ENCODE data around the gene LMAN1.

Gene LMAN1

GRCh38 chr18:59293317-59293716, 65.7 kb downstream of the LMAN1 start:
- no peak overlapping the region for H4K8ac ChIP-seq (ENCODE audit: low read depth, low read length)
- no peak overlapping the region for H3K9ac ChIP-seq (ENCODE audit: low read depth, low read length, poor library complexity)
- no peak overlapping the region for H2BK12ac ChIP-seq (ENCODE audit: low read length)
- no peak overlapping the region for H3K4ac ChIP-seq (ENCODE audit: low read length)
- H3K14ac ChIP-seq (ENCODE audit: low read length): no peak overlapping the region
- H3K36me3 ChIP-seq (replicated peaks in 1 of 2; ENCODE audit: control insufficient read depth in 2 of 2, insufficient read depth in 2 of 2, low read length in 2 of 2): peaks cover 0 to 2% of the 10 kb centered on the region in 2 donors
- peaks cover 0 to 42% (median 0%) of the 10 kb centered on the region in 3 experiments for H3K27me3 ChIP-seq (ENCODE audit: control insufficient read depth in 3 of 3, insufficient read depth in 3 of 3, low read depth in 1 of 3, low read length in 3 of 3)
- H2BK120ac ChIP-seq (ENCODE audit: low read depth, low read length): no peak overlapping the region
- H3K79me1 ChIP-seq (ENCODE audit: low read depth, low read length): no peaks in the 10 kb centered on the region
- no peak overlapping the region for H3K18ac ChIP-seq (ENCODE audit: low read length)
- no peak overlapping the region for H2BK15ac ChIP-seq (ENCODE audit: low read length)
- no peaks in the 10 kb centered on the region for H3K9me3 ChIP-seq (replicated peaks in 1 of 2; ENCODE audit: control insufficient read depth in 2 of 2, insufficient read depth in 1 of 2, low read depth in 1 of 2, low read length in 2 of 2)
- no peak overlapping the region for H3K23ac ChIP-seq (ENCODE audit: low read depth, low read length, poor library complexity)
- peaks cover 0 to 2% of the 10 kb centered on the region in 2 donors for H3K4me1 ChIP-seq (ENCODE audit: control insufficient read depth in 2 of 2, insufficient read depth in 1 of 2, low read depth in 1 of 2, low read length in 2 of 2)
- no peak overlapping the region for H3K27ac ChIP-seq (replicated peaks; ENCODE audit: low read length)
- H3K4me2 ChIP-seq (ENCODE audit: insufficient read depth, low read length, poor library complexity, severe bottlenecking): no peak overlapping the region
- no peak for DNase-seq (ENCODE audit: low spot score)
- H4K91ac ChIP-seq (ENCODE audit: low read depth, low read length, poor library complexity): no peak overlapping the region
- no peak overlapping the region for H2AFZ ChIP-seq (ENCODE audit: low read length)
- H3K4me3 ChIP-seq (ENCODE audit: low read length in 2 of 2): no peak overlapping the region
- no peak overlapping the region for H2AK5ac ChIP-seq (ENCODE audit: low read depth, low read length)
- H2BK5ac ChIP-seq (ENCODE audit: low read length): no peak overlapping the region

- Histone ChIP-seq H4K8ac (ENCODE audit: low read depth, low read length) (no peak overlapping the region), H2BK15ac (ENCODE audit: low read length) (no peak overlapping the region), H3K4me3 (ENCODE audit: low read length in 2 of 2) (no peak overlapping the region), H4K91ac (ENCODE audit: low read depth, low read length, poor library complexity) (no peak overlapping the region), H3K4me1 (ENCODE audit: control insufficient read depth in 2 of 2, insufficient read depth in 1 of 2, low read depth in 1 of 2, low read length in 2 of 2) (peaks cover 0 to 3% of the 10 kb centered on the region in 2 donors), H2BK120ac (ENCODE audit: low read depth, low read length) (no peak overlapping the region), H3K18ac (ENCODE audit: low read length) (no peak overlapping the region), H2AFZ (ENCODE audit: low read length) (no peak overlapping the region), H3K9ac (ENCODE audit: low read depth, low read length, poor library complexity) (no peak overlapping the region), H2BK5ac (ENCODE audit: low read length) (no peak overlapping the region), H3K14ac (ENCODE audit: low read length) (no peak overlapping the region), H2BK12ac (ENCODE audit: low read length) (no peak overlapping the region), H3K79me1 (ENCODE audit: low read depth, low read length) (no peaks in the 10 kb centered on the region), H3K27me3 (ENCODE audit: control insufficient read depth in 3 of 3, insufficient read depth in 3 of 3, low read depth in 1 of 3, low read length in 3 of 3) (peaks cover 0 to 64% (median 0%) of the 10 kb centered on the region in 3 experiments), H2AK5ac (ENCODE audit: low read depth, low read length) (no peak overlapping the region), H3K27ac (replicated peaks; ENCODE audit: low read length) (no peak overlapping the region), H3K4ac (ENCODE audit: low read length) (no peak overlapping the region), H3K4me2 (ENCODE audit: insufficient read depth, low read length, poor library complexity, severe bottlenecking) (no peak overlapping the region), H3K9me3 (replicated peaks in 1 of 2; ENCODE audit: control insufficient read depth in 2 of 2, insufficient read depth in 1 of 2, low read depth in 1 of 2, low read length in 2 of 2) (no peaks in the 10 kb centered on the region), H3K36me3 (replicated peaks in 1 of 2; ENCODE audit: control insufficient read depth in 2 of 2, insufficient read depth in 2 of 2, low read length in 2 of 2) (no peaks in the 10 kb centered on the region), H3K23ac (ENCODE audit: low read depth, low read length, poor library complexity) (no peak overlapping the region)
- no CpG with 5 or more reads among the region's 6 CpGs for WGBS, 2 donors (ENCODE audit: extremely low coverage in 2 of 2, insufficient read length in 2 of 2, insufficient replicate concordance in 1 of 2)
- no peak for DNase-seq (ENCODE audit: low spot score)
These were observed 72.7 kb downstream of the LMAN1 start for GRCh38 chr18:59286341-59286740.

DNA sequence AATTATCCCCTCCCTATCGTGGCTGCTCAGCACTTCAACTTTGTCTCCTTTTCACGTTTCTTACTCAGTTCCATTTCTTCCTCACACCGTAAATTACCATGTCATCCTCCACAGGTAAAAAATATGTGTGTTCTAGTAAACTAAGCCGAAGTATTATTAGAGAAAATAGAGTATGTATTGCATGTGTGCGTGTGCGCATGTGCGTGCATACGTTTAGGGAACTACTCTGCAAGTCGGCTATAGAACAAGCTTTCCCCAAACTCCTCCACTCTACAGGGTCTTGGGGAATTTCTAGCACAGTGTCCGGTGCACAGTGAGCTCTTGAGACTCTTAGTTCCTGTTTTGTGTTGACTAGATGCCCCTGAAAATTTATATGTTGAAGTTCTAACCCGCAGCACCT, 76.7 kb downstream of the LMAN1 start:
- H3K79me1 ChIP-seq (ENCODE audit: low read depth, low read length): no peaks in the 10 kb centered on the region
- H4K8ac ChIP-seq (ENCODE audit: low read depth, low read length): no peak overlapping the region
- no peak overlapping the region for H2BK12ac ChIP-seq (ENCODE audit: low read length)
- H3K18ac ChIP-seq (ENCODE audit: low read length): no peak overlapping the region
- H2AK5ac ChIP-seq (ENCODE audit: low read depth, low read length): no peak overlapping the region
- WGBS, 2 donors (ENCODE audit: extremely low coverage in 2 of 2, insufficient read length in 2 of 2, insufficient replicate concordance in 1 of 2): no CpG with 5 or more reads among the region's 11 CpGs
- H2BK5ac ChIP-seq (ENCODE audit: low read length): no peak overlapping the region
- no peak overlapping the region for H2AFZ ChIP-seq (ENCODE audit: low read length)
- no peak overlapping the region for H3K4me3 ChIP-seq (ENCODE audit: low read length in 2 of 2)
- no peak overlapping the region for H2BK120ac ChIP-seq (ENCODE audit: low read depth, low read length)
- no peak overlapping the region for H3K9ac ChIP-seq (ENCODE audit: low read depth, low read length, poor library complexity)
- no peak overlapping the region for H3K4me2 ChIP-seq (ENCODE audit: insufficient read depth, low read length, poor library complexity, severe bottlenecking)
- no peak overlapping the region for H4K91ac ChIP-seq (ENCODE audit: low read depth, low read length, poor library complexity)
- H3K23ac ChIP-seq (ENCODE audit: low read depth, low read length, poor library complexity): no peak overlapping the region
- H3K14ac ChIP-seq (ENCODE audit: low read length): no peak overlapping the region
- H3K4ac ChIP-seq (ENCODE audit: low read length): no peak overlapping the region
- peaks cover 0 to 94% (median 0%) of the 10 kb centered on the region in 3 experiments for H3K27me3 ChIP-seq (ENCODE audit: control insufficient read depth in 3 of 3, insufficient read depth in 3 of 3, low read depth in 1 of 3, low read length in 3 of 3)
- no peak for DNase-seq (ENCODE audit: low spot score)
- peaks cover 0 to 7% of the 10 kb centered on the region in 2 donors for H3K4me1 ChIP-seq (ENCODE audit: control insufficient read depth in 2 of 2, insufficient read depth in 1 of 2, low read depth in 1 of 2, low read length in 2 of 2)
- H2BK15ac ChIP-seq (ENCODE audit: low read length): no peak overlapping the region
- no peak overlapping the region for H3K27ac ChIP-seq (replicated peaks; ENCODE audit: low read length)
- H3K9me3 ChIP-seq (replicated peaks in 1 of 2; ENCODE audit: control insufficient read depth in 2 of 2, insufficient read depth in 1 of 2, low read depth in 1 of 2, low read length in 2 of 2): no peaks in the 10 kb centered on the region
- H3K36me3 ChIP-seq (replicated peaks in 1 of 2; ENCODE audit: control insufficient read depth in 2 of 2, insufficient read depth in 2 of 2, low read length in 2 of 2): no peaks in the 10 kb centered on the region

DNA sequence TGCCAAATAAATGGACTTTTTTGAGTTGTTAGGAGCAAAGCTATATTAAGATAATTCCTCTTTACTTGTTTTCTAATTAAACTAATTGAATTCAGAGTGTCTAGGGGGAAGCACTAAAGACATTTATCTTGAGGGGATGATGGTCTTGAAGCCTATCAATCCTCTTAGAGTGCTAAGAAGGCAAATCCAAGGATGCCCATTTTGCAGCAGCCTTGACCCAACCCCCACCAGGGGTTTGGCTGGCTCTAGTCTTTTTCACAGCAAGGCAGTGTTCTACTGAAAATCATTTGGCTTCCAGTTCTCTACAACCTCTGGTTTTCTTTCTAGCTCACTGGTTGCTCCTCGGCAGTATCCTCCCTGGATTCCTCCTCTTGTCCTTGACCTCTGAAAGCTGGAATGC, 79.3 kb downstream of the LMAN1 start:
- H3K4ac ChIP-seq (ENCODE audit: low read length): no peak overlapping the region
- no peak overlapping the region for H3K27ac ChIP-seq (replicated peaks; ENCODE audit: low read length)
- no CpG with 5 or more reads among the region's 1 CpG for WGBS, 2 donors (ENCODE audit: extremely low coverage in 2 of 2, insufficient read length in 2 of 2, insufficient replicate concordance in 1 of 2)
- no peaks in the 10 kb centered on the region for H3K79me1 ChIP-seq (ENCODE audit: low read depth, low read length)
- DNase-seq (ENCODE audit: low spot score): no peak
- H4K8ac ChIP-seq (ENCODE audit: low read depth, low read length): no peak overlapping the region
- no peak overlapping the region for H3K23ac ChIP-seq (ENCODE audit: low read depth, low read length, poor library complexity)
- no peak overlapping the region for H2BK12ac ChIP-seq (ENCODE audit: low read length)
- H2BK120ac ChIP-seq (ENCODE audit: low read depth, low read length): no peak overlapping the region
- H3K36me3 ChIP-seq (replicated peaks in 1 of 2; ENCODE audit: control insufficient read depth in 2 of 2, insufficient read depth in 2 of 2, low read length in 2 of 2): no peaks in the 10 kb centered on the region
- H2BK5ac ChIP-seq (ENCODE audit: low read length): no peak overlapping the region
- H3K4me2 ChIP-seq (ENCODE audit: insufficient read depth, low read length, poor library complexity, severe bottlenecking): no peak overlapping the region
- H2AK5ac ChIP-seq (ENCODE audit: low read depth, low read length): no peak overlapping the region
- H3K14ac ChIP-seq (ENCODE audit: low read length): no peak overlapping the region
- no peak overlapping the region for H2AFZ ChIP-seq (ENCODE audit: low read length)
- no peak overlapping the region for H3K4me3 ChIP-seq (ENCODE audit: low read length in 2 of 2)
- H3K9ac ChIP-seq (ENCODE audit: low read depth, low read length, poor library complexity): no peak overlapping the region
- H3K27me3 ChIP-seq (ENCODE audit: control insufficient read depth in 3 of 3, insufficient read depth in 3 of 3, low read depth in 1 of 3, low read length in 3 of 3): peaks cover 0 to 98% (median 0%) of the 10 kb centered on the region in 3 experiments
- no peak overlapping the region for H2BK15ac ChIP-seq (ENCODE audit: low read length)
- H4K91ac ChIP-seq (ENCODE audit: low read depth, low read length, poor library complexity): no peak overlapping the region
- H3K9me3 ChIP-seq (replicated peaks in 1 of 2; ENCODE audit: control insufficient read depth in 2 of 2, insufficient read depth in 1 of 2, low read depth in 1 of 2, low read length in 2 of 2): no peaks in the 10 kb centered on the region
- peaks cover 0 to 17% of the 10 kb centered on the region in 2 donors for H3K4me1 ChIP-seq (ENCODE audit: control insufficient read depth in 2 of 2, insufficient read depth in 1 of 2, low read depth in 1 of 2, low read length in 2 of 2)
- H3K18ac ChIP-seq (ENCODE audit: low read length): no peak overlapping the region
